Keratinocyte (primary cell): Measurements from ENCODE around the gene LRRC28.

Experiments used
- EZH2 ChIP-seq: IDR thresholded peaks from one replicate; pipeline ENCODE4 v1.6.1; 2012; ENCODE audit warnings: inconsistent platforms, mild to moderate bottlenecking, low read length, moderate library complexity
- TF ChIP-seq, protein P1 (sequence below), 3 experiments: IDR thresholded peaks in 1 of 3; conservative IDR thresholded peaks in 1 of 3; optimal IDR thresholded peaks in 1 of 3; 2 replicates in 2 of 3; 3 replicates in 1 of 3; pipeline versions ENCODE3 to v1.5.1; 2011; ENCODE audit warnings: low read length in 3 of 3, mild to moderate bottlenecking in 3 of 3, moderate library complexity in 2 of 3, control low read depth in 1 of 3, inconsistent platforms in 1 of 3; ENCODE audit not compliant: insufficient read depth in 2 of 3; ENCODE audit errors: extremely low read depth in 1 of 3

DNA sequence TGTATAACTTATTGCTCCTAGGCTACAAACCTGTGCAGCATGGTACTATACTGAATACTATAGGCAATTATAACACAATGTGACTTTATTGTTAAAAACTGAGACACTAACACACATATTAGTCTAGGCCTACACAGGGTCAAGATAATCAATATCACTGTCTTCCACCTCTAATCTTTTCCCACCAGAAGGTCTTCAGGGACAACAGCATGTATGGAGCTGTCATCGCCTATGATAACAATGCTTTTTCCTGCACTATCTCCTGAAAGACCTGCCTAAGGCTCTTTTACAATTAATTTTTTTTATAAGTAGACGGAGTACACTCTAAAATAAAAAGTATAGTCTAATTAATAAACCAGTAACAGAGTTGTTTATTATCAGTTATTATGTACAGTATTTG is 60.9 kb downstream of the LRRC28 start:
- TF ChIP-seq, protein P1, sequence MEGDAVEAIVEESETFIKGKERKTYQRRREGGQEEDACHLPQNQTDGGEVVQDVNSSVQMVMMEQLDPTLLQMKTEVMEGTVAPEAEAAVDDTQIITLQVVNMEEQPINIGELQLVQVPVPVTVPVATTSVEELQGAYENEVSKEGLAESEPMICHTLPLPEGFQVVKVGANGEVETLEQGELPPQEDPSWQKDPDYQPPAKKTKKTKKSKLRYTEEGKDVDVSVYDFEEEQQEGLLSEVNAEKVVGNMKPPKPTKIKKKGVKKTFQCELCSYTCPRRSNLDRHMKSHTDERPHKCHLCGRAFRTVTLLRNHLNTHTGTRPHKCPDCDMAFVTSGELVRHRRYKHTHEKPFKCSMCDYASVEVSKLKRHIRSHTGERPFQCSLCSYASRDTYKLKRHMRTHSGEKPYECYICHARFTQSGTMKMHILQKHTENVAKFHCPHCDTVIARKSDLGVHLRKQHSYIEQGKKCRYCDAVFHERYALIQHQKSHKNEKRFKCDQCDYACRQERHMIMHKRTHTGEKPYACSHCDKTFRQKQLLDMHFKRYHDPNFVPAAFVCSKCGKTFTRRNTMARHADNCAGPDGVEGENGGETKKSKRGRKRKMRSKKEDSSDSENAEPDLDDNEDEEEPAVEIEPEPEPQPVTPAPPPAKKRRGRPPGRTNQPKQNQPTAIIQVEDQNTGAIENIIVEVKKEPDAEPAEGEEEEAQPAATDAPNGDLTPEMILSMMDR (optimal IDR thresholded peaks at IDR 0.05 in 1 of 3, IDR thresholded peaks at IDR 0.05 in 1 of 3, conservative IDR thresholded peaks at IDR 0.05 in 1 of 3; ENCODE audit: extremely low read depth in 1 of 3, insufficient read depth in 2 of 3, low read length in 3 of 3): no peak
- no peak for TF ChIP-seq EZH2
